ENCODE measurements around the gene MYCBP2.

MYCBP2 gene

GRCh38 chr13:77233159-77233558 lies 93.7 kb downstream of the MYCBP2 start:
- Mint-ChIP-seq H3K36me3 (ENCODE audit: low read depth) (peaks cover 9% of the 10 kb centered on the region), H3K4me1 (no peaks in the 10 kb centered on the region), H3K27ac (no peak overlapping the region), H3K9me3 (no peaks in the 10 kb centered on the region), H3K4me3 (no peak overlapping the region), H3K27me3 (ENCODE audit: low read depth) (no peaks in the 10 kb centered on the region)
- no peak for TF ChIP-seq CTCF (IDR thresholded peaks at IDR 0.05; ENCODE audit: unreplicated experiment in 3 of 3)

- no peak overlapping the region for H3K4me3 Mint-ChIP-seq
- no peak for TF ChIP-seq CTCF (IDR thresholded peaks at IDR 0.05; ENCODE audit: unreplicated experiment in 3 of 3)
- no peaks in the 10 kb centered on the region for H3K9me3 Mint-ChIP-seq
- no peak overlapping the region for H3K27ac Mint-ChIP-seq
- no peaks in the 10 kb centered on the region for H3K27me3 Mint-ChIP-seq (ENCODE audit: low read depth)
- H3K4me1 Mint-ChIP-seq: no peaks in the 10 kb centered on the region
- H3K36me3 Mint-ChIP-seq (ENCODE audit: low read depth): peaks cover 6% of the 10 kb centered on the region
Measured at GRCh38 chr13:77230560-77230959, 96.3 kb downstream of the MYCBP2 start.

- H3K27ac Mint-ChIP-seq: no peak overlapping the region
- peaks cover 17% of the 10 kb centered on the region for H3K36me3 Mint-ChIP-seq (ENCODE audit: low read depth)
- no peak for TF ChIP-seq CTCF (IDR thresholded peaks at IDR 0.05; ENCODE audit: unreplicated experiment in 3 of 3)
- H3K4me3 Mint-ChIP-seq: no peak overlapping the region
- no peaks in the 10 kb centered on the region for H3K9me3 Mint-ChIP-seq
- no peaks in the 10 kb centered on the region for H3K4me1 Mint-ChIP-seq
- H3K27me3 Mint-ChIP-seq (ENCODE audit: low read depth): no peaks in the 10 kb centered on the region
Measured at GRCh38 chr13:77225946-77226345, 100.9 kb downstream of the MYCBP2 start.

- peaks cover 20% of the 10 kb centered on the region for H3K36me3 Mint-ChIP-seq (ENCODE audit: low read depth)
- H3K4me3 Mint-ChIP-seq: no peak overlapping the region
- TF ChIP-seq CTCF (IDR thresholded peaks at IDR 0.05; ENCODE audit: unreplicated experiment in 3 of 3): no peak
- H3K4me1 Mint-ChIP-seq: no peaks in the 10 kb centered on the region
- H3K27me3 Mint-ChIP-seq (ENCODE audit: low read depth): no peaks in the 10 kb centered on the region
- no peaks in the 10 kb centered on the region for H3K9me3 Mint-ChIP-seq
- no peak overlapping the region for H3K27ac Mint-ChIP-seq
Measured at GRCh38 chr13:77222909-77223308, 104.0 kb downstream of the MYCBP2 start.

GRCh38 chr13:77222000-77222690 lies 104.7 kb downstream of the MYCBP2 start:
- H3K27ac Mint-ChIP-seq: no peak overlapping the region
- peaks cover 20% of the 10 kb centered on the region for H3K36me3 Mint-ChIP-seq (ENCODE audit: low read depth)
- no peaks in the 10 kb centered on the region for H3K27me3 Mint-ChIP-seq (ENCODE audit: low read depth)
- no peaks in the 10 kb centered on the region for H3K9me3 Mint-ChIP-seq
- TF ChIP-seq CTCF (IDR thresholded peaks at IDR 0.05; ENCODE audit: unreplicated experiment in 3 of 3): no peak
- no peak overlapping the region for H3K4me3 Mint-ChIP-seq
- H3K4me1 Mint-ChIP-seq: no peaks in the 10 kb centered on the region

GRCh38 chr13:77219401-77219800 lies 107.5 kb downstream of the MYCBP2 start:
- H3K27ac Mint-ChIP-seq: no peak overlapping the region
- H3K4me3 Mint-ChIP-seq: no peak overlapping the region
- TF ChIP-seq CTCF (IDR thresholded peaks at IDR 0.05; ENCODE audit: unreplicated experiment in 3 of 3): no peak
- H3K9me3 Mint-ChIP-seq: no peaks in the 10 kb centered on the region
- H3K4me1 Mint-ChIP-seq: no peaks in the 10 kb centered on the region
- H3K27me3 Mint-ChIP-seq (ENCODE audit: low read depth): no peaks in the 10 kb centered on the region
- H3K36me3 Mint-ChIP-seq (ENCODE audit: low read depth): peaks cover 30% of the 10 kb centered on the region
